ENCODE data around the gene OR11H12. TPM values are rescaled to one million over a fixed set of nuclear protein-coding genes. Genes with fewer than 3 reads are reported as not detected.
"Not testable (repeated sequence)": the region's sequence is repeated elsewhere in the genome, so short reads cannot be mapped to it uniquely, and the experiment has no call there.

The OR11H12 gene
- total RNA-seq, 1 experiment from 2014 or later, result not detected

- intact Hi-C loops (cut with micrococcal nuclease); CTCF ChIA-PET: not testable (repeated sequence)
Measured at GRCh38 chr14:18638032-18638431, 37.1 kb downstream of the OR11H12 start.

GRCh38 chr14:18638785-18639184, 37.9 kb downstream of the OR11H12 start:
- H3K9me3 ChIP-seq (ENCODE audit: control insufficient read depth in 1 of 2, insufficient read depth in 1 of 2, low read depth in 1 of 2, low read length in 2 of 2); H3K4me1 ChIP-seq (ENCODE audit: control insufficient read depth in 1 of 2, insufficient read depth in 2 of 2, low read length in 2 of 2); H2AFZ ChIP-seq (ENCODE audit: low read depth, low read length, poor library complexity, severe bottlenecking); H3K27ac ChIP-seq (ENCODE audit: low read depth, low read length); CTCF ChIA-PET; H3K9ac ChIP-seq (ENCODE audit: low read length); BruUV-seq (replicated peaks); H3K4me2 ChIP-seq (ENCODE audit: low read length); ATAC-seq; H3K4me3 ChIP-seq (replicated peaks in 1 of 2; ENCODE audit: low read depth in 1 of 2, low read length in 2 of 2); H3K9me2 ChIP-seq (ENCODE audit: insufficient read depth); H3K27me3 ChIP-seq (ENCODE audit: insufficient read depth, low read length); H4K20me1 ChIP-seq (ENCODE audit: insufficient read depth); H3K36me3 ChIP-seq (ENCODE audit: control insufficient read depth in 1 of 2, insufficient read depth in 2 of 2, low read length in 2 of 2); H3K79me2 ChIP-seq (ENCODE audit: insufficient read depth, low read length); POLR2A ChIA-PET; intact Hi-C loops (cut with micrococcal nuclease); RAD21 ChIA-PET (ENCODE audit: low non-redundant PET in 1 of 2, low total read pairs in 2 of 2, uncharacterized antibody in 2 of 2, unreplicated experiment in 2 of 2); DNase-seq (ENCODE audit: low read depth, low spot score): not testable (repeated sequence)

More at GRCh38 chr14:18638032-18638431, 37.1 kb downstream of the OR11H12 start:
- H3K27ac ChIP-seq (ENCODE audit: low read depth, low read length); H3K9me3 ChIP-seq (ENCODE audit: control insufficient read depth in 1 of 2, insufficient read depth in 1 of 2, low read depth in 1 of 2, low read length in 2 of 2); H3K9me2 ChIP-seq (ENCODE audit: insufficient read depth); BruUV-seq (replicated peaks); H3K27me3 ChIP-seq (ENCODE audit: insufficient read depth, low read length); H3K4me1 ChIP-seq (ENCODE audit: control insufficient read depth in 1 of 2, insufficient read depth in 2 of 2, low read length in 2 of 2); DNase-seq (ENCODE audit: low read depth, low spot score); H3K4me3 ChIP-seq (replicated peaks in 1 of 2; ENCODE audit: low read depth in 1 of 2, low read length in 2 of 2); ATAC-seq; H4K20me1 ChIP-seq (ENCODE audit: insufficient read depth); H3K9ac ChIP-seq (ENCODE audit: low read length); H3K4me2 ChIP-seq (ENCODE audit: low read length); H3K36me3 ChIP-seq (ENCODE audit: control insufficient read depth in 1 of 2, insufficient read depth in 2 of 2, low read length in 2 of 2); RAD21 ChIA-PET (ENCODE audit: low non-redundant PET in 1 of 2, low total read pairs in 2 of 2, uncharacterized antibody in 2 of 2, unreplicated experiment in 2 of 2); H3K79me2 ChIP-seq (ENCODE audit: insufficient read depth, low read length); H2AFZ ChIP-seq (ENCODE audit: low read depth, low read length, poor library complexity, severe bottlenecking); POLR2A ChIA-PET: not testable (repeated sequence)

- H3K9ac ChIP-seq (ENCODE audit: low read length); H3K9me3 ChIP-seq (ENCODE audit: control insufficient read depth in 1 of 2, insufficient read depth in 1 of 2, low read depth in 1 of 2, low read length in 2 of 2); H3K27me3 ChIP-seq (ENCODE audit: insufficient read depth, low read length); POLR2A ChIA-PET; H3K4me3 ChIP-seq (replicated peaks in 1 of 2; ENCODE audit: low read depth in 1 of 2, low read length in 2 of 2); H4K20me1 ChIP-seq (ENCODE audit: insufficient read depth); H3K4me2 ChIP-seq (ENCODE audit: low read length); CTCF ChIA-PET; H3K36me3 ChIP-seq (ENCODE audit: control insufficient read depth in 1 of 2, insufficient read depth in 2 of 2, low read length in 2 of 2); RAD21 ChIA-PET (ENCODE audit: low non-redundant PET in 1 of 2, low total read pairs in 2 of 2, uncharacterized antibody in 2 of 2, unreplicated experiment in 2 of 2); H3K4me1 ChIP-seq (ENCODE audit: control insufficient read depth in 1 of 2, insufficient read depth in 2 of 2, low read length in 2 of 2); H3K27ac ChIP-seq (ENCODE audit: low read depth, low read length); ATAC-seq; DNase-seq (ENCODE audit: low read depth, low spot score); H3K9me2 ChIP-seq (ENCODE audit: insufficient read depth); H3K79me2 ChIP-seq (ENCODE audit: insufficient read depth, low read length); intact Hi-C loops (cut with micrococcal nuclease); BruUV-seq (replicated peaks); H2AFZ ChIP-seq (ENCODE audit: low read depth, low read length, poor library complexity, severe bottlenecking): not testable (repeated sequence)
Measured at GRCh38 chr14:18646075-18646730, 45.3 kb downstream of the OR11H12 start.
